ACC112 (cell line): ENCODE measurements around the gene CEP63.

Experiments used
- H2AFZ ChIP-seq: fragments of 200-600 bp; sonication (generic); one replicate; pipeline ENCODE4 v1.6.0; 2017; ENCODE audit warnings: antibody characterized with exemption, low read length; ENCODE audit not compliant: unreplicated experiment
- H3K27ac ChIP-seq: fragments of 200-600 bp; sonication (generic); 2 replicates; pipeline ENCODE4 v1.5.1; 2014; ENCODE audit warnings: low read depth, mild to moderate bottlenecking, antibody characterized with exemption, low read length, moderate library complexity
- H3K27me3 ChIP-seq: fragments of 200-600 bp; sonication (generic); 2 replicates; pipeline ENCODE4 v1.6.1; 2014; ENCODE audit warnings: mild to moderate bottlenecking, antibody characterized with exemption, low read length, moderate library complexity, mixed read lengths; ENCODE audit not compliant: insufficient read depth
- H3K36me3 ChIP-seq: fragments of 200-600 bp; sonication (generic); 2 replicates; pipeline ENCODE4 v1.6.1; 2016; ENCODE audit warnings: mild to moderate bottlenecking, antibody characterized with exemption, low read length, moderate library complexity, mixed read lengths; ENCODE audit not compliant: insufficient read depth
- H3K4me1 ChIP-seq: fragments of 200-600 bp; sonication (generic); one replicate; pipeline ENCODE4 v1.6.1; 2016; ENCODE audit warnings: low read length, mixed read lengths; ENCODE audit not compliant: insufficient read depth, unreplicated experiment, control insufficient read depth
- H3K4me3 ChIP-seq: fragments of 200-600 bp; sonication (generic); 2 replicates; pipeline ENCODE4 v1.5.1; 2014; ENCODE audit warnings: mild to moderate bottlenecking, low read depth, low read length
- H3K79me2 ChIP-seq: fragments of 200-600 bp; sonication (generic); one replicate; pipeline ENCODE4 v1.6.0; 2016; ENCODE audit warnings: low read length; ENCODE audit not compliant: control insufficient read depth, unreplicated experiment, insufficient read depth

The CEP63 gene

GRCh38 chr3:134618478-134619300, 132.8 kb downstream of the CEP63 start:
- H3K27me3 ChIP-seq: no peaks in the 10 kb centered on the region
- H3K79me2 ChIP-seq: no peaks in the 10 kb centered on the region
- no peak overlapping the region for H3K27ac ChIP-seq
- H2AFZ ChIP-seq: no peak overlapping the region
- H3K4me1 ChIP-seq: no peaks in the 10 kb centered on the region
- no peak overlapping the region for H3K4me3 ChIP-seq
- H3K36me3 ChIP-seq: no peaks in the 10 kb centered on the region

DNA sequence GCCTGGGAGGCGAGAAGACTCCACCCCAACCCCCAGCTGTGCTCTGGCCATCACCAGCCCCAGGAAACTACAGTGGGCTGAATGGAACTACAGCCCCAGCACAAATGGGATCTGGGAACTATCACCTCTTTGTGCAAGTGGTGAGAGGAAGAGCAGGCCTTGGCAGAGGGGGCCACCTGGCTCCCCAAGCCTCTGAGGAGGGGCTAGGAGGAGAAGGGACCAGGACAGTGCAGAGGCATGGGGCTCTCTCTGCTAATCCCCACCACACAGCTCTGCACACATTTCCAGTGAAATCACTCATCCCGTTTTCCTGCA, 133.4 kb downstream of the CEP63 start:
- no peak overlapping the region for H2AFZ ChIP-seq
- no peaks in the 10 kb centered on the region for H3K36me3 ChIP-seq
- H3K27ac ChIP-seq: no peak overlapping the region
- no peaks in the 10 kb centered on the region for H3K4me1 ChIP-seq
- no peaks in the 10 kb centered on the region for H3K27me3 ChIP-seq
- no peak overlapping the region for H3K4me3 ChIP-seq
- no peaks in the 10 kb centered on the region for H3K79me2 ChIP-seq

- no peaks in the 10 kb centered on the region for H3K36me3 ChIP-seq
- no peaks in the 10 kb centered on the region for H3K4me1 ChIP-seq
- no peak overlapping the region for H3K27ac ChIP-seq
- H3K27me3 ChIP-seq: no peaks in the 10 kb centered on the region
- no peaks in the 10 kb centered on the region for H3K79me2 ChIP-seq
- H3K4me3 ChIP-seq: no peak overlapping the region
- H2AFZ ChIP-seq: no peak overlapping the region
Measured at GRCh38 chr3:134619884-134620445, 134.1 kb downstream of the CEP63 start.

DNA sequence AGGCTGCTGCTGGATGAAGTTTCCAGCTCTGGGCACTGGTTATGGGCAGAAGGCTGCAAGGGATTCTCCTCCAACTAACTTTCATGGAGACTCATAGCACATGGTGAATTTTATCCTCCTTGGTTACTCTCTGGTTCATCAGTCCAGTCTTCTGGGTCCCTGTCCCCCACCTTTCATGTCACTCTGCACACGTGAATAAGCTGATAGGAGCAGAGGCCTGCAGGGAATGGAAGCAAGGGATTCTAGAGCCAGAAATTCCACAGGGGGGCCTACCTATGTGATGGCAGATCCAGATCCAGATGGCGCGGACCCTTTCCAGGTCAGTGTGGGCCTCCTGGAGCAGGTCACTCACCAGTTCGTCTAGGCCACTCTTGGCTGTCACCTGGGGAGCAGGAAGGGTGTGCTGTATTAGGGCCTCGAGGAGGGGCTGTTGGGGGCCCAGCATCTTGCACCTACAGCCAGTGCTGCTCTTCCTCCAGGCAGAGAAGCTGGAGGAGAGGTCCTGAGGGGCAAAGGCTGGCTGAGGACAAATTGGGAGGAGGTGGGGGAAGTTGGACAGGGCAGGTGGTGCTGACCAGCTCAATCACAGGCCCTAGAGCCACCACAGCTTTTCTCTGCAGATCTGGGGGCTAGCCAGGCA, 134.7 kb downstream of the CEP63 start:
- Histone ChIP-seq H2AFZ (no peak overlapping the region), H3K27me3 (no peaks in the 10 kb centered on the region), H3K27ac (no peak overlapping the region), H3K4me1 (no peaks in the 10 kb centered on the region), H3K36me3 (no peaks in the 10 kb centered on the region), H3K4me3 (no peak overlapping the region), H3K79me2 (no peaks in the 10 kb centered on the region)

DNA sequence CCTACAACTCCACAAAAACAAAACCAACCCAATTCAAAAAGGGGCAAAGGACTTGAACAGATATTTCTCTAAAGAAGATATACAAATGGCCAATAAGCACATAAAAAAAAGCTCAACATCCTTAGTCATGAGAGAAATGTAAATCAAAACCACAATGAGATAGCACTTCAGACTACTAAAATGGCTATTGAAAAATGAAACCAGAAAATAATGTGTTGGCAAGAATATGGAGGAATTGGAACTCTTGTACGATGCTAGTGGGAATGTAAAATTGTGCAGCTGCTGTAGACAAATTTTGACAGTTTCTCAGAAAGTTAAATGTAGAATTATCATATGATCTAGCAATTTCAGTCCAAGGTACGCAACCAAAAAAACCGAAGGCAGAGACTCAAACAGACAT, 136.0 kb downstream of the CEP63 start:
- Histone ChIP-seq H3K27me3 (no peaks in the 10 kb centered on the region), H3K27ac (no peak overlapping the region), H3K79me2 (no peaks in the 10 kb centered on the region), H3K36me3 (no peaks in the 10 kb centered on the region), H2AFZ (no peak overlapping the region), H3K4me3 (no peak overlapping the region), H3K4me1 (no peaks in the 10 kb centered on the region)

DNA sequence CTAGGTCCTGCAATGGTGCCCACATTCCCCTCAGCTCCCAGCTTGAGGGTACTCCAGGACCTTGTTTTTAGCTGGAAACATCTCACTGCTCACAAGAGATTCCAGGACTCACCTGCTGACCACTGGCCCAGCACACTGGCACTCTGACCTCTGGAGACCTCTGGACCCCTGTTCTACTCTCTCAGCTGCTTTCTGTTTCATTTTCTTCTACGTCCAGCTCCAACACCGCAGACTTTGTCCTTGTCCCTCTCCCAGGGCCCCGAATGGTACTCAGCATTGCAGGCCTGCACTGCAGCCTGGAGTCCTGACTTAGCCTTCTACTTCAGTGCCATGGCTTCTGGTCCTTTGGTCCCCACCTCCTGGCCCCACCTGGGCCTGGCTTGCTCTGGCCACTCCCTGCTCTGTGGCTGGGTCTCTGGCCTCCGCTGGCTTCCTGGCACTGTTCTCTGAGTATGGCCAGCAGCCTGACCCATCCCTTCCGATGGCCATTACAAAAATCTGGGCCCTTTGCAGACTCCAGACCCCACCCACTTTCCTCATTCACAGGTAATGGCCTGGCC, 137.0 kb downstream of the CEP63 start:
- Histone ChIP-seq H3K27me3 (no peaks in the 10 kb centered on the region), H3K36me3 (no peaks in the 10 kb centered on the region), H3K4me1 (peaks cover 4% of the 10 kb centered on the region), H3K4me3 (no peak overlapping the region), H3K27ac (no peak overlapping the region), H2AFZ (no peak overlapping the region), H3K79me2 (no peaks in the 10 kb centered on the region)

- Histone ChIP-seq H2AFZ (no peak overlapping the region), H3K4me3 (no peak overlapping the region), H3K79me2 (no peaks in the 10 kb centered on the region), H3K27me3 (no peaks in the 10 kb centered on the region), H3K27ac (no peak overlapping the region), H3K36me3 (no peaks in the 10 kb centered on the region), H3K4me1 (peaks cover 6% of the 10 kb centered on the region)
Measured at GRCh38 chr3:134623615-134624245, 137.9 kb downstream of the CEP63 start.
